ENCODE results near the gene NT5DC2. TPM values are rescaled to one million over a fixed set of nuclear protein-coding genes. Genes with fewer than 3 reads are reported as not detected.

NT5DC2 gene
- total RNA-seq, 2 experiments from 2014 or later, result 22.1 to 23.8 TPM

GRCh38 chr3:52520141-52520667 is 13.5 kb downstream of the NT5DC2 start:
- peak overlapping the region; percentile 25 for H3K27ac Mint-ChIP-seq
- no peak overlapping the region for H3K4me3 Mint-ChIP-seq
- no peaks in the 10 kb centered on the region for H3K36me3 Mint-ChIP-seq (ENCODE audit: low read depth)
- no peaks in the 10 kb centered on the region for H3K9me3 Mint-ChIP-seq
- ChIA-PET CTCF (no interaction called here), POLR2A (no interaction called here)
- H3K27me3 Mint-ChIP-seq, result no peaks in the 10 kb centered on the region
- H3K4me1 Mint-ChIP-seq, result no peaks in the 10 kb centered on the region
- no peak for DNase-seq

GRCh38 chr3:52519445-52520140 is 14.1 kb downstream of the NT5DC2 start:
- Mint-ChIP-seq H3K9me3 (no peaks in the 10 kb centered on the region), H3K27me3 (no peaks in the 10 kb centered on the region), H3K4me1 (no peaks in the 10 kb centered on the region), H3K27ac (no peak overlapping the region), H3K36me3 (ENCODE audit: low read depth) (no peaks in the 10 kb centered on the region), H3K4me3 (no peak overlapping the region)
- no peak for DNase-seq
- POLR2A ChIA-PET, result no interaction called here
- CTCF ChIA-PET, result no interaction called here

GRCh38 chr3:52518723-52519444 is 14.8 kb downstream of the NT5DC2 start:
- POLR2A ChIA-PET, result no interaction called here
- Mint-ChIP-seq H3K4me1 (no peaks in the 10 kb centered on the region), H3K27ac (no peak overlapping the region), H3K4me3 (no peak overlapping the region), H3K9me3 (no peaks in the 10 kb centered on the region), H3K36me3 (ENCODE audit: low read depth) (no peaks in the 10 kb centered on the region), H3K27me3 (no peaks in the 10 kb centered on the region)
- no peak for DNase-seq
- CTCF ChIA-PET, result no interaction called here

- POLR2A ChIA-PET, result no interaction called here
- no peaks in the 10 kb centered on the region for H3K9me3 Mint-ChIP-seq
- CTCF ChIA-PET, result interaction anchor here (0.6 to 1.1 kb wide), 2 partner anchors 46 to 804 kb away, joined by 3 read pairs; no protein-coding TSS in a partner anchor
Measured at GRCh38 chr3:52517796-52518722, 15.6 kb downstream of the NT5DC2 start.

GRCh38 chr3:52516509-52517195 is 17.0 kb downstream of the NT5DC2 start:
- CTCF ChIA-PET, result no interaction called here
- Mint-ChIP-seq H3K27me3 (no peaks in the 10 kb centered on the region), H3K4me3 (no peak overlapping the region), H3K36me3 (ENCODE audit: low read depth) (no peaks in the 10 kb centered on the region), H3K9me3 (no peaks in the 10 kb centered on the region), H3K27ac (no peak overlapping the region), H3K4me1 (no peaks in the 10 kb centered on the region)
- no peak for DNase-seq
- POLR2A ChIA-PET, result no interaction called here

More at GRCh38 chr3:52517796-52518722, 15.6 kb downstream of the NT5DC2 start:
- Mint-ChIP-seq H3K36me3 (ENCODE audit: low read depth) (no peaks in the 10 kb centered on the region), H3K27me3 (no peaks in the 10 kb centered on the region), H3K4me1 (no peaks in the 10 kb centered on the region), H3K4me3 (no peak overlapping the region), H3K27ac (no peak overlapping the region)
- no peak for DNase-seq

GRCh38 chr3:52515192-52515591 is 18.5 kb downstream of the NT5DC2 start:
- CTCF ChIA-PET, result interaction anchor here (0.6 to 0.9 kb wide), 2 partner anchors 42 to 66 kb away, joined by 3 read pairs; no protein-coding TSS in a partner anchor
- H3K4me1 Mint-ChIP-seq, result no peaks in the 10 kb centered on the region

GRCh38 chr3:52514576-52514975 is 19.1 kb downstream of the NT5DC2 start:
- ChIA-PET CTCF (interaction anchor here (0.9 kb wide), 1 partner anchor 42 kb away, joined by 3 read pairs; no protein-coding TSS in a partner anchor), POLR2A (no interaction called here)
- Mint-ChIP-seq H3K36me3 (ENCODE audit: low read depth) (no peaks in the 10 kb centered on the region), H3K9me3 (no peaks in the 10 kb centered on the region), H3K27me3 (no peaks in the 10 kb centered on the region), H3K27ac (no peak overlapping the region), H3K4me1 (no peaks in the 10 kb centered on the region), H3K4me3 (no peak overlapping the region)
- DNase-seq, result no peak

More at GRCh38 chr3:52515192-52515591, 18.5 kb downstream of the NT5DC2 start:
- Mint-ChIP-seq H3K27me3 (no peaks in the 10 kb centered on the region), H3K4me3 (no peak overlapping the region), H3K27ac (no peak overlapping the region), H3K36me3 (ENCODE audit: low read depth) (no peaks in the 10 kb centered on the region), H3K9me3 (no peaks in the 10 kb centered on the region)
- POLR2A ChIA-PET, result no interaction called here
- no peak for DNase-seq

- H3K4me3 Mint-ChIP-seq, result no peak overlapping the region
- no peaks in the 10 kb centered on the region for H3K9me3 Mint-ChIP-seq
- no peaks in the 10 kb centered on the region for H3K36me3 Mint-ChIP-seq (ENCODE audit: low read depth)
- DNase-seq, result no peak
- no peak overlapping the region for H3K27ac Mint-ChIP-seq
- no peaks in the 10 kb centered on the region for H3K4me1 Mint-ChIP-seq
- ChIA-PET CTCF (no interaction called here), POLR2A (no interaction called here)
- no peaks in the 10 kb centered on the region for H3K27me3 Mint-ChIP-seq
Measured at GRCh38 chr3:52513281-52513680, 20.4 kb downstream of the NT5DC2 start.

- DNase-seq, result no peak
- ChIA-PET POLR2A (no interaction called here), CTCF (interaction anchor here (1.1 kb wide), 1 partner anchor 15 kb away, joined by 3 read pairs; no protein-coding TSS in a partner anchor)
- Mint-ChIP-seq H3K27ac (no peak overlapping the region), H3K36me3 (ENCODE audit: low read depth) (no peaks in the 10 kb centered on the region), H3K27me3 (no peaks in the 10 kb centered on the region), H3K9me3 (no peaks in the 10 kb centered on the region), H3K4me3 (no peak overlapping the region), H3K4me1 (no peaks in the 10 kb centered on the region)
Measured at GRCh38 chr3:52512727-52513126, 20.9 kb downstream of the NT5DC2 start.

- H3K4me3 Mint-ChIP-seq, result no peak overlapping the region
- H3K36me3 Mint-ChIP-seq (ENCODE audit: low read depth), result no peaks in the 10 kb centered on the region
- ChIA-PET CTCF (interaction anchor here (1.0 to 1.1 kb wide), 2 partner anchors 10 to 14 kb away, joined by 3 read pairs; no protein-coding TSS in a partner anchor), POLR2A (no interaction called here)
- no peaks in the 10 kb centered on the region for H3K27me3 Mint-ChIP-seq
- H3K4me1 Mint-ChIP-seq, result no peaks in the 10 kb centered on the region
- DNase-seq, result no peak
- H3K9me3 Mint-ChIP-seq, result no peaks in the 10 kb centered on the region
- H3K27ac Mint-ChIP-seq, result no peak overlapping the region
Measured at GRCh38 chr3:52512105-52512504, 21.6 kb downstream of the NT5DC2 start.

- no peak overlapping the region for H3K27ac Mint-ChIP-seq
- ChIA-PET POLR2A (no interaction called here), CTCF (interaction anchor here (1.0 kb wide), 1 partner anchor 9 kb away, joined by 3 read pairs; no protein-coding TSS in a partner anchor)
- H3K4me1 Mint-ChIP-seq, result no peaks in the 10 kb centered on the region
- no peaks in the 10 kb centered on the region for H3K9me3 Mint-ChIP-seq
- no peaks in the 10 kb centered on the region for H3K36me3 Mint-ChIP-seq (ENCODE audit: low read depth)
- no peak for DNase-seq
- no peaks in the 10 kb centered on the region for H3K27me3 Mint-ChIP-seq
- no peak overlapping the region for H3K4me3 Mint-ChIP-seq
Measured at GRCh38 chr3:52511509-52511908, 22.1 kb downstream of the NT5DC2 start.

- Mint-ChIP-seq H3K9me3 (no peaks in the 10 kb centered on the region), H3K27ac (no peak overlapping the region), H3K4me1 (no peaks in the 10 kb centered on the region), H3K36me3 (ENCODE audit: low read depth) (no peaks in the 10 kb centered on the region), H3K27me3 (no peaks in the 10 kb centered on the region), H3K4me3 (no peak overlapping the region)
- no peak for DNase-seq
- ChIA-PET CTCF (no interaction called here), POLR2A (no interaction called here)
Measured at GRCh38 chr3:52509753-52510328, 23.8 kb downstream of the NT5DC2 start.

Data from activated CD4-positive, alpha-beta T cell treated with anti-CD3 and anti-CD28 coated beads, Interleukin-2, amount 10 ng/mL, durations not matched to agents 7 days and 5 days (primary cell).